A549 (cell line): ENCODE results near the gene B4GALT7.

Source experiments
- BHLHE40 ChIP-seq: IDR thresholded peaks from 2 replicates; pipeline ENCODE4 v1.6.1; 2012; ENCODE audit warnings: low read depth, low read length, inconsistent platforms
- CEBPB ChIP-seq, 2 experiments: fragments of >200 bp in 1 of 2; sonication (Bioruptor Twin) in 1 of 2; formaldehyde crosslinking in 1 of 2; IDR thresholded peaks; 2 replicates each; pipeline ENCODE4 v1.6.1; 2012 to 2016
- POLR2A ChIP-seq: IDR thresholded peaks from 2 replicates; pipeline ENCODE4 v1.6.1; 2012; ENCODE audit warnings: mild to moderate bottlenecking, low read length
- RCOR1 ChIP-seq: fragments of 150-350 bp; IDR thresholded peaks from 2 replicates; pipeline ENCODE4 v1.6.1; 2014; ENCODE audit warnings: antibody characterized with exemption, low read length, low read depth
- RNF2 ChIP-seq: fragments of 200-600 bp; sonication (generic); IDR thresholded peaks from 2 replicates; pipeline ENCODE4 v1.6.1; 2016; ENCODE audit warnings: low read depth, mild to moderate bottlenecking, antibody characterized with exemption, moderate library complexity, borderline replicate concordance
- TP53 ChIP-seq: fragments of 250-450 bp; sonication (Bioruptor Pico); IDR thresholded peaks from 2 replicates; pipeline ENCODE4 v1.5.0; 2021; ENCODE audit warnings: mild to moderate bottlenecking, moderate library complexity
- TF ChIP-seq, protein P1 (sequence below): fragments of >200 bp; sonication (Bioruptor Twin); formaldehyde crosslinking; IDR thresholded peaks from 3 replicates; pipeline ENCODE4 v1.5.1; 2016
- TF ChIP-seq, protein P2 (sequence below): fragments of 450-650 bp; IDR thresholded peaks from 2 replicates; pipeline ENCODE4 v1.6.1; 2014; ENCODE audit warnings: antibody characterized with exemption

DNA sequence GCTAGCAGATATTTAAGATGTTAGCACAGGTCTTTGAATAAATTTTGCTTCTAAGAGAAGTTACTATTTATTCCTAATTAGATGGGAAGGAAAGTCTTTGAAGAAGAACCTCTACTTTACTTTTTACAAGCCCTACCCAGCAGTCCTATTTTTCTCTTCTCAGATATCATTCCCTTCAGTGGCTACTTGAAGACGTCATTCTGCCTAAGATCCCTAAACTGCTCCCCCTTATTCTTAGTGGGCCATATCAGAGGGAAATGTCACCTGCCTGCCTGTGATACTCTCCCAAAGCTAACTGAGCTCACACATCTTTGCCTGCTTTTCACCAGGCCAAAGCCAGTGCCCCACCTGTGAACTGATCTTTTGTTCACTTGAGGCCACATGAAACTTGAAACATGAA is 24.4 kb upstream of the B4GALT7 start:
- TF ChIP-seq, protein P1, sequence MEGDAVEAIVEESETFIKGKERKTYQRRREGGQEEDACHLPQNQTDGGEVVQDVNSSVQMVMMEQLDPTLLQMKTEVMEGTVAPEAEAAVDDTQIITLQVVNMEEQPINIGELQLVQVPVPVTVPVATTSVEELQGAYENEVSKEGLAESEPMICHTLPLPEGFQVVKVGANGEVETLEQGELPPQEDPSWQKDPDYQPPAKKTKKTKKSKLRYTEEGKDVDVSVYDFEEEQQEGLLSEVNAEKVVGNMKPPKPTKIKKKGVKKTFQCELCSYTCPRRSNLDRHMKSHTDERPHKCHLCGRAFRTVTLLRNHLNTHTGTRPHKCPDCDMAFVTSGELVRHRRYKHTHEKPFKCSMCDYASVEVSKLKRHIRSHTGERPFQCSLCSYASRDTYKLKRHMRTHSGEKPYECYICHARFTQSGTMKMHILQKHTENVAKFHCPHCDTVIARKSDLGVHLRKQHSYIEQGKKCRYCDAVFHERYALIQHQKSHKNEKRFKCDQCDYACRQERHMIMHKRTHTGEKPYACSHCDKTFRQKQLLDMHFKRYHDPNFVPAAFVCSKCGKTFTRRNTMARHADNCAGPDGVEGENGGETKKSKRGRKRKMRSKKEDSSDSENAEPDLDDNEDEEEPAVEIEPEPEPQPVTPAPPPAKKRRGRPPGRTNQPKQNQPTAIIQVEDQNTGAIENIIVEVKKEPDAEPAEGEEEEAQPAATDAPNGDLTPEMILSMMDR, result no peak
- TF ChIP-seq TP53 (CRISPR knock-in tag), result no peak
- TF ChIP-seq RNF2, result no peak
- TF ChIP-seq POLR2A, result no peak
- TF ChIP-seq CEBPB (IDR thresholded peaks at IDR 0.05), result no peak
- no peak for TF ChIP-seq BHLHE40
- TF ChIP-seq, protein P2, sequence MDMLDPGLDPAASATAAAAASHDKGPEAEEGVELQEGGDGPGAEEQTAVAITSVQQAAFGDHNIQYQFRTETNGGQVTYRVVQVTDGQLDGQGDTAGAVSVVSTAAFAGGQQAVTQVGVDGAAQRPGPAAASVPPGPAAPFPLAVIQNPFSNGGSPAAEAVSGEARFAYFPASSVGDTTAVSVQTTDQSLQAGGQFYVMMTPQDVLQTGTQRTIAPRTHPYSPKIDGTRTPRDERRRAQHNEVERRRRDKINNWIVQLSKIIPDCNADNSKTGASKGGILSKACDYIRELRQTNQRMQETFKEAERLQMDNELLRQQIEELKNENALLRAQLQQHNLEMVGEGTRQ, result no peak
- no peak for TF ChIP-seq RCOR1
